Nephron progenitor cell (in vitro differentiated cells): Measurements from ENCODE around the gene PRKRA.

Source experiments
- DNase-seq: peaks from one replicate; pipeline ENCODE4 v3.0.0; 2021
- H3K27ac Mint-ChIP-seq: 2 replicates; pipeline ENCODE4 v1.8.0; 2021; ENCODE audit warnings: mild to moderate bottlenecking, moderate library complexity, mixed read lengths
- H3K27me3 Mint-ChIP-seq: 2 replicates; pipeline ENCODE4 v1.8.0; 2021; ENCODE audit warnings: mild to moderate bottlenecking, low read depth, mixed read lengths; ENCODE audit not compliant: poor library complexity
- H3K36me3 Mint-ChIP-seq: 2 replicates; pipeline ENCODE4 v1.8.0; 2021; ENCODE audit warnings: low read depth, mixed read lengths
- H3K4me1 Mint-ChIP-seq: 2 replicates; pipeline ENCODE4 v1.8.0; 2021; ENCODE audit warnings: mixed read lengths
- H3K4me3 Mint-ChIP-seq: 2 replicates; pipeline ENCODE4 v1.8.0; 2021; ENCODE audit warnings: mild to moderate bottlenecking, moderate library complexity, mixed read lengths
- H3K9me3 Mint-ChIP-seq: 2 replicates; pipeline ENCODE4 v1.8.0; 2021; ENCODE audit warnings: mild to moderate bottlenecking, moderate library complexity, mixed read lengths
- TF ChIP-seq, protein P1 (sequence below): fragments of 200-600 bp; sonication (generic); IDR thresholded peaks from 2 replicates; pipeline ENCODE4 v1.5.0; 2021; ENCODE audit warnings: antibody characterized with exemption

Gene PRKRA

DNA sequence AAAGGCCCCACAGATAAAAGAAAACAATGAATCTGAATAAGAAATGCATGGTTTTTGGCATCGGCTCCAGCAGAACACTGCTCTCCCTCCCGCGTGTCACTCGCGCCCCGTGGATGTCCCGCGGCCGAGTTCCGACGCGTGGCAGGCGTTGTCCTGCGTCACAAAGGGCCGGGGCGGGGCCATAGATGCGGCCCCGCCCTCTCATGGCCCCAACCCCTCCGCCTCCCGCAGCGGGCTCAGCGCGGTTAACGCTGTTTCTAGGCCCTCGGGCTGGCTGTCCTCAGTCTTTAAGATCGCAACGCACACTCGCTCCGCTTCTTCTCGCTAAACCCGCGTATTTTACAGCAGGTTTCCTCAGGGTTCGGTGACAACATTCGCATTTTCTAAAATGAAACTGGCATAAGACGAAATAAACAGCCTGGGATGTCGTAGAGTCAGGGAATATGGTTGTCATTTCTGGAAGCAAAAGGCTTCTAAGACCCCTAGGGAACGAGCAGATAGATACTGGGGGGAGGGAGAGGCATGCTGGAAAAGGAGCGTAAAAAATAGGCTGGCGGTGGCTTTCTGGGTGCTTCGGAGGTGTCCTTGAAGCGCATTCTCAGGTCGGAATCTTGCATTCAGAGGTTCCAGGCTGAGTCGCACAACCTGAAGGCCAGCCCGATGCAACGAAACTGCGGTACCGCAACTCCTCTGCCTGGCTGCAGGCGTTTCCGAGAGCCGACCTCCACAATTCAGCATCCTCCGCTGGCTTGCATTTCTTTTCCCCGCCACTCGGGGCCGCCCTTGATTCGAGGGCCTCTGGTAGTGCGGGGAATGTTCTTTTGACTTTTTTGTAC lies 27.7 kb upstream of the PRKRA start, which contains the start of gene FKBP7:
Gene FKBP7, minus strand, starts transcription at position 162 of the 836 bp plus-strand sequence. Its CDS starts 101 bp downstream, at position 61.
- no peaks in the 10 kb centered on the region for H3K27me3 Mint-ChIP-seq
- H3K4me1 Mint-ChIP-seq = peaks cover 50% of the 10 kb centered on the region
- H3K9me3 Mint-ChIP-seq = no peaks in the 10 kb centered on the region
- peak within 1 kb of the TSS; percentile 99 for H3K27ac Mint-ChIP-seq
- H3K36me3 Mint-ChIP-seq = peaks cover 21% of the 10 kb centered on the region
- TF ChIP-seq, protein P1, sequence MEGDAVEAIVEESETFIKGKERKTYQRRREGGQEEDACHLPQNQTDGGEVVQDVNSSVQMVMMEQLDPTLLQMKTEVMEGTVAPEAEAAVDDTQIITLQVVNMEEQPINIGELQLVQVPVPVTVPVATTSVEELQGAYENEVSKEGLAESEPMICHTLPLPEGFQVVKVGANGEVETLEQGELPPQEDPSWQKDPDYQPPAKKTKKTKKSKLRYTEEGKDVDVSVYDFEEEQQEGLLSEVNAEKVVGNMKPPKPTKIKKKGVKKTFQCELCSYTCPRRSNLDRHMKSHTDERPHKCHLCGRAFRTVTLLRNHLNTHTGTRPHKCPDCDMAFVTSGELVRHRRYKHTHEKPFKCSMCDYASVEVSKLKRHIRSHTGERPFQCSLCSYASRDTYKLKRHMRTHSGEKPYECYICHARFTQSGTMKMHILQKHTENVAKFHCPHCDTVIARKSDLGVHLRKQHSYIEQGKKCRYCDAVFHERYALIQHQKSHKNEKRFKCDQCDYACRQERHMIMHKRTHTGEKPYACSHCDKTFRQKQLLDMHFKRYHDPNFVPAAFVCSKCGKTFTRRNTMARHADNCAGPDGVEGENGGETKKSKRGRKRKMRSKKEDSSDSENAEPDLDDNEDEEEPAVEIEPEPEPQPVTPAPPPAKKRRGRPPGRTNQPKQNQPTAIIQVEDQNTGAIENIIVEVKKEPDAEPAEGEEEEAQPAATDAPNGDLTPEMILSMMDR = peak; percentile 54
- H3K4me3 Mint-ChIP-seq = peak within 1 kb of the TSS; percentile 96
- peak; percentile 84 for DNase-seq

DNA sequence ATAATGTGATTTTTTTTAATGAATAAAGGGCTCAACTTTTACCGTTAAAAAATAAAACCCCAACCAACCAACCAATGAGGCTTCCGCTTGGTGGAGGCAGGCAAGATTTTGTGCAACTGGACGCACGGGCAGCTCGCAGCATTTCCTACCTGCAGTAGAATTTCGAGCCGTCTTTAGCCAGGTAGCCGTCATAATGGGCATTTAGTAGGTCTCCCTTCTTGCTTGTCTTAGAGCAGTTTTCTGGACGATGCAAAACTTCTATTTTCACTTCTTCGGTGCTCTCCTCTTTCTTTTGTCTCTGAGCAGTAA lies 27.1 kb upstream of the PRKRA start:
- DNase-seq = peak; percentile 13
- TF ChIP-seq, protein P1 = no peak
- H3K4me1 Mint-ChIP-seq = peaks cover 55% of the 10 kb centered on the region
- no peaks in the 10 kb centered on the region for H3K27me3 Mint-ChIP-seq
- peaks cover 25% of the 10 kb centered on the region for H3K36me3 Mint-ChIP-seq
- H3K27ac Mint-ChIP-seq = peak overlapping the region; percentile 99
- peak overlapping the region; percentile 96 for H3K4me3 Mint-ChIP-seq
- no peaks in the 10 kb centered on the region for H3K9me3 Mint-ChIP-seq

DNA sequence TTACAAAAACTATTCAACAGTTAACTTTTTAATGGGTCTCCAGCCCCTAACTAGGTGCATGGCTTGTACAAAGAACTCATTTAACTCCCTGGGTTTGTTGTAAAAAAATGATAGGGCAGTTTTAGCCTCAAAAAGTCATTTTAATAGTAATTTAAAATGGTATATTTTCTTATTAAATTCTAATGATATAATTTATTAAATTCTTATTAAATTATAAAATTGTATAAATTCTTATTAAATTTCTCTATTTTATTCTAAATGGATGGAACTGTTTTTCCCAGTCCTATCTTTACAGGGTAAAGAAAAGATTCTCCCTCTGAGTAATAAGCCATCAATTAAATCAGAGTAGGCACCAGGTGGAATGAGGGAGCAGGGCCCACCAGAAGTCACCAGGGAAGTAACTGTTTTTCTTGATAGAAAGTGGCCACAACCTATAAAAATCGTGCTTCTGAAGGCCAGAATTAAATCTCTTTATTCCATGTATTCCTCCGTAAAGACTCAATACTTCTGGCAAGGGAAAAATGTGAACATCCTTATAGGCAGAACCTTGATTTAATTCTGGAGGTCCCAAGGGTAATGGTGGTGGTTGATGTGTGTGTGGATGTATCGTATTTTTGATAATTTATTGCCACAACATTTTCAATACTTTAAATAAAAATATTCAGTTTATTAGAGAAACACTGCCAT lies 26.6 kb upstream of the PRKRA start:
- H3K27ac Mint-ChIP-seq = no peak overlapping the region
- H3K4me3 Mint-ChIP-seq = peak overlapping the region; percentile 96
- peaks cover 51% of the 10 kb centered on the region for H3K4me1 Mint-ChIP-seq
- peaks cover 25% of the 10 kb centered on the region for H3K36me3 Mint-ChIP-seq
- TF ChIP-seq, protein P1 = no peak
- DNase-seq = no peak
- no peaks in the 10 kb centered on the region for H3K9me3 Mint-ChIP-seq
- H3K27me3 Mint-ChIP-seq = no peaks in the 10 kb centered on the region

DNA sequence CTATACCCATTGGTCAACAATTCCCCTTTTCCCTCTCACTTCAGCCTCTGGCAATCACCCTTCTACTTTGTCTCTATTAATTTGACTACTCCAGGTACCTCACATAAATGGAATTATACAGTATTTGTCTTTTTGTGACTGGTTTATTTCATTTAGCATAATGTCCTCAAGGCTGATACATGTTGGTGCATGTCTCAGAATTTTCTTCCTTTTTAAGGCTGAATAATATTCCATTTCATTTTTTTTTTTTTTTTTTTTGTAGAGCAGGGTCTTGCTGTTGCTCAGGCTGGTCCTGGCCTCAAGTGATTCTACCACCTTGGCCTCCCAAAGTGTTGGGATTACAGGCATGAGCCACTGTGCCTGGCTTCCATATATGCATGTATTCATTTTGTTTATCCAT lies 25.5 kb upstream of the PRKRA start:
- Mint-ChIP-seq H3K4me3 (peak overlapping the region; percentile 96), H3K36me3 (peaks cover 30% of the 10 kb centered on the region), H3K27me3 (no peaks in the 10 kb centered on the region), H3K9me3 (no peaks in the 10 kb centered on the region), H3K4me1 (peaks cover 40% of the 10 kb centered on the region), H3K27ac (no peak overlapping the region)
- DNase-seq = no peak
- TF ChIP-seq, protein P1 = no peak

DNA sequence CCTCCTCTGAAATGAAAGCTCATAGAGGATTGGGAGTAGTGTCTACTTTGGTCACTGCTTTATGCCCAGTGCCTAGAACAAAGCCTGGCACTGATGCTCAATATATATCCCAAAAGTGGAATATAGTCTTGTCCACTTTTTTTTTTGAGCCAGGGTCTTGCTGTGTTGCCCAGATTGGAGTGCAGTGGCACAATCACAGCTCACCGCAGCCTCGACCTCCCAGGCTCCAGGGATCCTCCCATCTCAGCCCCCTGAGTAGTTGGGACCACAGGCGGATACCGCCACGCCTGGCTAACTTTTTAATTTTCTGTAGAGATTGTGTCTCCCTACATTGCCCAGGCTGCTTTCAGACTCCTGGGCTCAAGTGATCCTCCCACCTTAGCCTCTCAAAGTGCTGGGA lies 23.6 kb upstream of the PRKRA start:
- TF ChIP-seq, protein P1 = no peak
- no peak overlapping the region for H3K27ac Mint-ChIP-seq
- peaks cover 32% of the 10 kb centered on the region for H3K36me3 Mint-ChIP-seq
- no peak overlapping the region for H3K4me3 Mint-ChIP-seq
- no peaks in the 10 kb centered on the region for H3K27me3 Mint-ChIP-seq
- H3K4me1 Mint-ChIP-seq = peaks cover 33% of the 10 kb centered on the region
- H3K9me3 Mint-ChIP-seq = no peaks in the 10 kb centered on the region
- no peak for DNase-seq
